ENCODE data around the gene NAPB.

The NAPB gene

GRCh38 chr20:23360531-23360930 lies 60.8 kb downstream of the NAPB start:
- H3K4me3 ChIP-seq (ENCODE audit: low read depth, low read length), result peak overlapping the region; percentile 80
- no peak for TF ChIP-seq CTCF (IDR thresholded peaks at IDR 0.05; ENCODE audit: control insufficient read depth, extremely low read depth, insufficient read depth)
- no peak for DNase-seq (ENCODE audit: low read depth)

- peak overlapping the region; percentile 48 for H3K4me3 ChIP-seq (ENCODE audit: low read depth, low read length)
- no peak for DNase-seq (ENCODE audit: low read depth)
- TF ChIP-seq CTCF (IDR thresholded peaks at IDR 0.05; ENCODE audit: control insufficient read depth, extremely low read depth, insufficient read depth), result no peak
These were observed 62.2 kb downstream of the NAPB start for GRCh38 chr20:23358923-23359593.

GRCh38 chr20:23358563-23358906 lies 62.8 kb downstream of the NAPB start:
- no peak for DNase-seq (ENCODE audit: low read depth)
- H3K4me3 ChIP-seq (ENCODE audit: low read depth, low read length), result peak overlapping the region; percentile 48
- no peak for TF ChIP-seq CTCF (IDR thresholded peaks at IDR 0.05; ENCODE audit: control insufficient read depth, extremely low read depth, insufficient read depth)

- TF ChIP-seq CTCF (IDR thresholded peaks at IDR 0.05; ENCODE audit: control insufficient read depth, extremely low read depth, insufficient read depth), result peak; percentile 16; the same call in 1 of the 2 replicates
- peak; percentile 99 for DNase-seq (ENCODE audit: low read depth)
- H3K4me3 ChIP-seq (ENCODE audit: low read depth, low read length), result peak overlapping the region; percentile 84
These were observed 63.3 kb downstream of the NAPB start for GRCh38 chr20:23357767-23358562.

- TF ChIP-seq CTCF (IDR thresholded peaks at IDR 0.05; ENCODE audit: control insufficient read depth, extremely low read depth, insufficient read depth), result no peak
- DNase-seq (ENCODE audit: low read depth), result no peak
- no peak overlapping the region for H3K4me3 ChIP-seq (ENCODE audit: low read depth, low read length)
These were observed 65.1 kb downstream of the NAPB start for GRCh38 chr20:23356203-23356602.

- no peak for TF ChIP-seq CTCF (IDR thresholded peaks at IDR 0.05; ENCODE audit: control insufficient read depth, extremely low read depth, insufficient read depth)
- DNase-seq (ENCODE audit: low read depth), result no peak
- H3K4me3 ChIP-seq (ENCODE audit: low read depth, low read length), result peak overlapping the region; percentile 98
These were observed 70.1 kb downstream of the NAPB start for GRCh38 chr20:23350904-23351838.

Data from LNCaP clone FGC (cell line).